Endodermal cell (in vitro differentiated cells): ENCODE data around the gene NFIX. TPM values are rescaled to one million over a fixed set of nuclear protein-coding genes. Genes with fewer than 3 reads are reported as not detected.

Experiments used
- DNase-seq: peaks from one replicate; pipeline ENCODE4 v3.0.0-alpha.2; 2017
- H3K27ac ChIP-seq: 2 replicates; pipeline ENCODE4 v1.5.1; 2013; ENCODE audit warnings: mild to moderate bottlenecking, low read depth, low read length, moderate library complexity
- H3K27me3 ChIP-seq: 2 replicates; pipeline ENCODE4 v1.6.1; 2013; ENCODE audit warnings: mild to moderate bottlenecking, low read length, moderate library complexity; ENCODE audit not compliant: insufficient read depth, control insufficient read depth, poor library complexity, severe bottlenecking
- H3K36me3 ChIP-seq: 2 replicates; pipeline ENCODE4 v1.7.0; 2013; ENCODE audit warnings: mild to moderate bottlenecking, low read length, moderate library complexity; ENCODE audit not compliant: control insufficient read depth, insufficient read depth
- H3K4me1 ChIP-seq: one replicate; pipeline ENCODE4 v1.7.0; 2013; ENCODE audit warnings: low read length; ENCODE audit not compliant: control insufficient read depth, insufficient read depth
- H3K4me3 ChIP-seq: 2 replicates; pipeline ENCODE4 v1.5.1; 2013; ENCODE audit warnings: mild to moderate bottlenecking, low read length, moderate library complexity
- H3K9ac ChIP-seq: 2 replicates; pipeline ENCODE4 v1.6.1; 2013; ENCODE audit warnings: mild to moderate bottlenecking, low read length, moderate library complexity; ENCODE audit not compliant: poor library complexity, severe bottlenecking; ENCODE audit errors: extremely low read depth
- H3K9me3 ChIP-seq: 2 replicates; pipeline ENCODE4 v1.6.1; 2013; ENCODE audit warnings: mild to moderate bottlenecking, low read length, moderate library complexity; ENCODE audit not compliant: control insufficient read depth
- H3K27ac Mint-ChIP-seq: 2 replicates; pipeline ENCODE4 v1.8.0; 2020; ENCODE audit warnings: mixed read lengths
- H3K27me3 Mint-ChIP-seq: 2 replicates; pipeline ENCODE4 v1.8.0; 2021; ENCODE audit warnings: mild to moderate bottlenecking, mixed read lengths; ENCODE audit not compliant: insufficient read depth
- H3K36me3 Mint-ChIP-seq: 2 replicates; pipeline ENCODE4 v1.8.0; 2020; ENCODE audit warnings: low read depth, mixed read lengths
- H3K4me1 Mint-ChIP-seq: 2 replicates; pipeline ENCODE4 v1.8.0; 2020; ENCODE audit warnings: mixed read lengths
- H3K4me3 Mint-ChIP-seq: 2 replicates; pipeline ENCODE4 v1.8.0; 2020; ENCODE audit warnings: mild to moderate bottlenecking, moderate library complexity, mixed read lengths
- H3K9me3 Mint-ChIP-seq: 2 replicates; pipeline ENCODE4 v1.8.0; 2020; ENCODE audit warnings: mild to moderate bottlenecking, mixed read lengths
- CTCF ChIP-seq: fragments of 200-600 bp; sonication (generic); conservative IDR thresholded peaks from 2 replicates; pipeline ENCODE4 v1.5.0; 2021; ENCODE audit warnings: antibody characterized with exemption, mild to moderate bottlenecking
- WGBS, 2 experiments: methylation state at CpG; one replicate each; pipeline versions ENCODE4 v1.1.5 to v1.1.7; 2013; ENCODE audit warnings: missing lambda C conversion rate in 2 of 2, mixed read lengths in 1 of 2; ENCODE audit not compliant: insufficient coverage in 1 of 2, insufficient read length in 1 of 2; 5-methylcytosine and 5-hydroxymethylcytosine counted together
- total RNA-seq, 2 donors: library from RNA; stranded (reverse); fragmentation: NEBNext Ultra II Directional in 1 of 2; extraction: Animal tissue kit (Norgen Biotek cat#: 25700) in 1 of 2; gene quantifications; 2 replicates in 1 of 2; 3 replicates in 1 of 2; pipeline ENCODE4 v1.2.1, GENCODE V29; 2021

Gene NFIX
- total RNA-seq, 2 donors from 2014 or later: 0.22 to 0.40 TPM

- Mint-ChIP-seq H3K27ac (no peak overlapping the region), H3K36me3 (no peaks in the 10 kb centered on the region), H3K9me3 (no peaks in the 10 kb centered on the region), H3K27me3 (peaks cover 82% of the 10 kb centered on the region), H3K4me1 (peaks cover 2% of the 10 kb centered on the region), H3K4me3 (no peak overlapping the region)
- Histone ChIP-seq H3K4me1 (no peaks in the 10 kb centered on the region), H3K9me3 (no peaks in the 10 kb centered on the region), H3K27ac (no peak overlapping the region), H3K27me3 (peaks cover 58% of the 10 kb centered on the region), H3K4me3 (no peak overlapping the region), H3K9ac (no peak overlapping the region), H3K36me3 (no peaks in the 10 kb centered on the region)
- 82 to 89% methylated on average over 1 to 5 of the region's 5 CpGs for WGBS, 2 experiments
- no peak for DNase-seq
- no peak for TF ChIP-seq CTCF
Measured at GRCh38 chr19:13063461-13064091, 68.3 kb downstream of the NFIX start.

- Histone ChIP-seq H3K27ac (no peak overlapping the region), H3K9me3 (no peaks in the 10 kb centered on the region), H3K4me1 (no peaks in the 10 kb centered on the region), H3K4me3 (no peak overlapping the region), H3K9ac (no peak overlapping the region), H3K27me3 (peaks cover 54% of the 10 kb centered on the region), H3K36me3 (no peaks in the 10 kb centered on the region)
- 70 to 86% methylated on average over 2 to 6 of the region's 6 CpGs for WGBS, 2 experiments
- no peak for DNase-seq
- no peak for TF ChIP-seq CTCF
- H3K27ac Mint-ChIP-seq: no peak overlapping the region
- H3K4me1 Mint-ChIP-seq: peaks cover 5% of the 10 kb centered on the region
- no peaks in the 10 kb centered on the region for H3K9me3 Mint-ChIP-seq
- H3K4me3 Mint-ChIP-seq: no peak overlapping the region
- H3K27me3 Mint-ChIP-seq: peaks cover 79% of the 10 kb centered on the region
- no peaks in the 10 kb centered on the region for H3K36me3 Mint-ChIP-seq
Measured at GRCh38 chr19:13064092-13064489, 68.8 kb downstream of the NFIX start.

GRCh38 chr19:13066226-13066625 lies 71.0 kb downstream of the NFIX start:
- no peak overlapping the region for H3K9ac ChIP-seq
- Mint-ChIP-seq H3K27me3 (peaks cover 63% of the 10 kb centered on the region), H3K9me3 (no peaks in the 10 kb centered on the region), H3K36me3 (no peaks in the 10 kb centered on the region), H3K27ac (no peak overlapping the region), H3K4me3 (no peak overlapping the region), H3K4me1 (peaks cover 21% of the 10 kb centered on the region)
- WGBS, 2 experiments: 83 to 95% methylated on average over 1 to 4 of the region's 5 CpGs
- H3K4me3 ChIP-seq: no peak overlapping the region
- no peaks in the 10 kb centered on the region for H3K9me3 ChIP-seq
- peaks cover 10% of the 10 kb centered on the region for H3K4me1 ChIP-seq
- peaks cover 35% of the 10 kb centered on the region for H3K27me3 ChIP-seq
- TF ChIP-seq CTCF: no peak
- no peak for DNase-seq
- no peak overlapping the region for H3K27ac ChIP-seq
- H3K36me3 ChIP-seq: no peaks in the 10 kb centered on the region
